Naive B cell (primary cell): ENCODE measurements around the gene KDM3A. TPM values are rescaled to one million over a fixed set of nuclear protein-coding genes. Genes with fewer than 3 reads are reported as not detected.
A peak's percentile ranks its signal among the peaks of the same experiment; 100 is the strongest.
"Not testable (repeated sequence)": the region's sequence is repeated elsewhere in the genome, so short reads cannot be mapped to it uniquely, and the experiment has no call there.

Experiments
- ATAC-seq, 2 donors: fragments of 150-1000 bp; cut with Tn5 transposase; 2 replicates each; pipeline ENCODE4 v1.10.0; 2021; ENCODE audit warnings: low read depth in 2 of 2, mild to moderate bottlenecking in 2 of 2, moderate library complexity in 2 of 2
- DNase-seq: peaks from one replicate; pipeline ENCODE4 v3.0.0; 2022
- H3K27ac Mint-ChIP-seq, 6 donors: one replicate each; pipeline ENCODE4 v1.8.0; 2020 to 2022; ENCODE audit warnings: mild to moderate bottlenecking in 6 of 6, mixed read lengths in 6 of 6, moderate library complexity in 5 of 6, inconsistent platforms in 2 of 6
- H3K27me3 Mint-ChIP-seq, 3 donors: one replicate each; pipeline ENCODE4 v1.8.0; 2021 to 2022; ENCODE audit warnings: mixed read lengths in 3 of 3, mild to moderate bottlenecking in 1 of 3
- H3K36me3 Mint-ChIP-seq, 2 donors: one replicate each; pipeline ENCODE4 v1.8.0; 2020 to 2022; ENCODE audit warnings: mixed read lengths in 2 of 2, inconsistent platforms in 1 of 2, mild to moderate bottlenecking in 1 of 2
- H3K4me1 Mint-ChIP-seq, 3 donors: one replicate each; pipeline ENCODE4 v1.8.0; 2020 to 2022; ENCODE audit warnings: mixed read lengths in 3 of 3, inconsistent platforms in 1 of 3, mild to moderate bottlenecking in 1 of 3, moderate library complexity in 1 of 3
- H3K4me3 Mint-ChIP-seq, 8 donors: one replicate each; pipeline ENCODE4 v1.8.0; 2020 to 2022; ENCODE audit warnings: mild to moderate bottlenecking in 8 of 8, mixed read lengths in 8 of 8, moderate library complexity in 8 of 8, inconsistent platforms in 2 of 8
- H3K9me3 Mint-ChIP-seq, 7 donors: one replicate each; pipeline ENCODE4 v1.8.0; 2020 to 2022; ENCODE audit warnings: mixed read lengths in 7 of 7, mild to moderate bottlenecking in 5 of 7, inconsistent platforms in 2 of 7, moderate library complexity in 1 of 7
- polyA plus RNA-seq, 6 donors: library from polyadenylated mRNA; unstranded; fragments of 300-500 nt; fragmentation: Illumina TruSeq; gene quantifications; one replicate each; pipeline ENCODE4 v1.2.3, GENCODE V29; 2021; ENCODE audit warnings: low read depth in 6 of 6

KDM3A gene
- polyA plus RNA-seq, 6 donors from 2014 or later = 3.6 to 18.7 (median 11.6) TPM

DNA sequence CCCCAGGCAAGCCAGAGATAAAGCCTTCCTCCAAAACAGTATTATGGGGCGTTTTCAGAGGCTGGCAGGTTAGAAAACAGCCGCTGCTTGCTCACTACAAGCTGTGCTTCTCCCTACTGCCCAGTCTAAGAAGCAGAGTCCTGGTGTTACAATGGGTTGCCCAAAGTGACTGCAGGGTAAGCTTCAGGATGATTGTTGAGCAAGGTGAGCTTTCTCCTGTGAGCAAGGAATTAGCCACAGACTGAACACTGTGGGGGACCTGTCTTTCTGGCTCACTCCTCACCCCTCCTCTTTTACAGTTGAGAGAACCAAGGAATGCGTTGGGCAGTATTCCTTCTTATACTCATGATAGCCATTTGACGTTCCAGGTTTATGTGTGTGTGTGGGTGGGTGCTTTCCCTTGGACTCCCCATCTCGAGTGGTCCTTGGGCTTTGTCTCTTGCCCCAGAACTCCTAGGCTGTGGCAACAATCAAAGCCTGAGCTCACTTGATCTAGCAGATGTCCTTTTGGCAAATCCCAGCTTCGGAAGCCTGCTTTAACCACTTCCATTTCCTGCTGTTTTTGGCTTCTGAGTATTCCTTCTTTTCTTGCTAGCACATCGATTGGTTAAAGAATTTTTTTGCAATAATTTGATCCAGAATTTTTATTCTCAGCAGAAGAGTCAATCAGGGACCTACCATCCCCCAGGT, 47.5 kb downstream of the KDM3A start:
- no peaks in the 10 kb centered on the region for H3K27me3 Mint-ChIP-seq
- peak overlapping the region in 4 of 6 donors; percentile 6 to 95 (median 43) for H3K27ac Mint-ChIP-seq
- H3K4me3 Mint-ChIP-seq = peak overlapping the region in 1 of 8 donors; percentile 57
- no peak for DNase-seq
- peaks cover 0 to 16% (median 8%) of the 10 kb centered on the region in 3 donors for H3K4me1 Mint-ChIP-seq
- H3K9me3 Mint-ChIP-seq = no peaks in the 10 kb centered on the region
- no peak for ATAC-seq
- peaks cover 41 to 50% of the 10 kb centered on the region in 2 donors for H3K36me3 Mint-ChIP-seq

DNA sequence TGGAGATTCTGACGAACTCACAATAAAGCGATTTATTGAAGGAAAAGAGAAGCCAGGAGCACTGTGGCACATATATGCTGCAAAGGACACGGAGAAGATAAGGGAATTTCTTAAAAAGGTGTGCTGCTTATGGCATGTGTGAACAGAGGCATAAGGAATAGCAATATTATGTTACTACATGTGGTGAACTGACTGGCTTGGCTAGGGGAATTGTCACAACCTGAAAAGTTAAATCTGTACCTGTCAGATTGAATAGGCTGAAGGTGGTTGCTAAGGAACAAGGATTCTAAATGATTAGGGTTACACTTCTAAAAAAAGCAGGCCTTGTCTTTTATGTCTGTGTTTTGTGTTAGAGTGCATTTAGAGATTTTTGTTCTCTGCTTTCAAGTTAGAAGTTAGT, 48.4 kb downstream of the KDM3A start:
- DNase-seq = no peak
- H3K4me3 Mint-ChIP-seq = no peak overlapping the region
- peaks cover 42 to 48% of the 10 kb centered on the region in 2 donors for H3K36me3 Mint-ChIP-seq
- H3K27ac Mint-ChIP-seq = peak overlapping the region in 3 of 6 donors; percentile 6 to 73 (median 25)
- no peaks in the 10 kb centered on the region for H3K27me3 Mint-ChIP-seq
- ATAC-seq = no peak
- H3K9me3 Mint-ChIP-seq = no peaks in the 10 kb centered on the region
- H3K4me1 Mint-ChIP-seq = peaks cover 0 to 24% (median 15%) of the 10 kb centered on the region in 3 donors

DNA sequence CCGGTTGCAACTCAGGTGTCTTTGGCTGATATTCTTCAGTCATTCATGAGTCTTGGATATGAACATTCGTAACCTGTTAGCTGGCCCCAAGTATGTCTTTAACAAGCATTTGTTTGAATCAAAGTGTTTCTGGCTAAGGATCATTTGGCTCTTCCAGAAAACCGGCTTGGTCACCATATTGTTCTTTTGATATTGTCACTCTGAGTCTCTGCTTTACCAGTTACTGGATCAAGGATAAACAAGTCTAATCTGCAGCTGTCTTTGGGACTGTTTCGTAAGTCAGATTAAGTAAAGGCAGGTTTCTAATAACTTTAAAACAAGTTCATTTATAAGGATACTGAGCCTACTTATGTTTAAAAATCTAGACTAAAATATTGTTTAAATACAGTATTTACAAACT, 49.1 kb downstream of the KDM3A start:
- Mint-ChIP-seq H3K27ac (peak overlapping the region in 2 of 6 donors; percentile 6 to 43), H3K4me3 (no peak overlapping the region), H3K4me1 (peaks cover 0 to 29% (median 23%) of the 10 kb centered on the region in 3 donors), H3K27me3 (no peaks in the 10 kb centered on the region), H3K9me3 (peaks cover 0 to 2% (median 0%) of the 10 kb centered on the region in 7 donors), H3K36me3 (peaks cover 38 to 48% of the 10 kb centered on the region in 2 donors)
- no peak for ATAC-seq
- no peak for DNase-seq

DNA sequence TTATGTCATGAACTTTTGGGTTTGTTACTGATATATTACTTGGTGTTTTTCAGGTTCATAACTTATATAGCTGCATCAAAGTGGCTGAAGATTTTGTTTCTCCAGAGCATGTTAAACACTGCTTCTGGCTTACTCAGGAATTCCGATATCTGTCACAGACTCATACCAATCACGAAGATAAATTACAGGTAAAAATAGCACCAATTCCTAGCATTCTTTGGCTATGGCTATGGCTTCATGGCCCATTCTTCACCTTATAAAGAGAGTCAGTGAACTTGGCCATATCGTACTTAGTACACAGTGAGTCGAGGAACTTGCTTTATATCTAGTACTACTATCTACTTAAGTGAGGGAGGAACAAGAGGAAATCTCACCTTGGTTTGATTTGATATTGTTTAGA, 49.9 kb downstream of the KDM3A start:
- H3K27me3 Mint-ChIP-seq = no peaks in the 10 kb centered on the region
- H3K4me3 Mint-ChIP-seq = no peak overlapping the region
- no peak for ATAC-seq
- H3K4me1 Mint-ChIP-seq = peaks cover 3 to 37% (median 29%) of the 10 kb centered on the region in 3 donors
- H3K36me3 Mint-ChIP-seq = peaks cover 40 to 52% of the 10 kb centered on the region in 2 donors
- H3K9me3 Mint-ChIP-seq = peaks cover 0 to 5% (median 2%) of the 10 kb centered on the region in 7 donors
- DNase-seq = no peak
- H3K27ac Mint-ChIP-seq = peak overlapping the region in 2 of 6 donors; percentile 9 to 34

DNA sequence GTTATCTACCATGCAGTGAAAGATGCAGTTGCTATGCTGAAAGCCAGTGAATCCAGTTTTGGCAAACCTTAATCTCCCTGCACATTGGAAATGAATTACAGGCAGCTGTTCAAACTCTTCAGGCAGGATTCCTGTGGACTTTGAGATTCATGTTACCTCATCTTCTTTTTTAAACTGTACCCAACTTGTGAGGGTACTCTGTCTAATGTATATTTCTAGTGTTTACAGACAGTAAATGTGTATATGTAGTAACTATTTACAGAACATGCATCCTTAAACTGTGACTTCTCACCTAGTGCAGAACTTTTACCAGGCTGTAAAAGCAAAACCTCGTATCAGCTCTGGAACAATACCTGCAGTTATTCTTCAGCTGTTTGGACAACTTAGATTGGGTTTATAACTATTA, 50.9 kb downstream of the KDM3A start:
- H3K9me3 Mint-ChIP-seq = peaks cover 0 to 5% (median 2%) of the 10 kb centered on the region in 7 donors
- ATAC-seq (no peak), DNase-seq (no peak)
- peak overlapping the region in 2 of 6 donors; percentile 9 to 66 for H3K27ac Mint-ChIP-seq
- H3K4me1 Mint-ChIP-seq = peaks cover 10 to 43% (median 39%) of the 10 kb centered on the region in 3 donors
- H3K27me3 Mint-ChIP-seq = no peaks in the 10 kb centered on the region
- no peak overlapping the region for H3K4me3 Mint-ChIP-seq
- peaks cover 45 to 54% of the 10 kb centered on the region in 2 donors for H3K36me3 Mint-ChIP-seq

DNA sequence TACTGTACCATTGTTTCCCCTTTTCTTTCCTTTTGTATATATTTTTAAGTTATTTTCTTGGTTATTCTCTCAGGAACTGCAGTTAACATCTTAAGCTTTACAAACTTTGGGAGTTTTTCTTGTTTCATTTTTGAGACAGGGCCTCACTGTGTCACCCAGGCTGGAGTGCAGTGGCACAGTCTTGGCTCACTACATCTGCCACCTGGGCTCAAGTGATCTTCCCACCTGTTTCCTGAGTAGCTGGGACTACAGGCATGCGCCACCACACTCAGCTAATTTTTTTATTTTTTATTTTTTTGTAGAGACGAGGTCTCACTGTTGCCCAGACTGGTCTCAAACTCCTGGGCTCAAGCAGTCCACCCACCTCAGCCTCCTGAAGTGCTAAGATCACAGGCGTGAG, 55.2 kb downstream of the KDM3A start:
- Mint-ChIP-seq H3K4me1 (peaks cover 26 to 69% (median 67%) of the 10 kb centered on the region in 3 donors), H3K9me3 (peaks cover 0 to 34% (median 30%) of the 10 kb centered on the region in 7 donors), H3K4me3 (peak overlapping the region in 4 of 8 donors; percentile 4 to 61 (median 36)), H3K36me3 (peaks cover 59 to 74% of the 10 kb centered on the region in 2 donors), H3K27ac (peak overlapping the region in 4 of 6 donors; percentile 7 to 87 (median 44))
- peak; percentile 32 for DNase-seq
- H3K27me3 Mint-ChIP-seq = not testable (repeated sequence)
- ATAC-seq = peak; percentile 48 to 67

DNA sequence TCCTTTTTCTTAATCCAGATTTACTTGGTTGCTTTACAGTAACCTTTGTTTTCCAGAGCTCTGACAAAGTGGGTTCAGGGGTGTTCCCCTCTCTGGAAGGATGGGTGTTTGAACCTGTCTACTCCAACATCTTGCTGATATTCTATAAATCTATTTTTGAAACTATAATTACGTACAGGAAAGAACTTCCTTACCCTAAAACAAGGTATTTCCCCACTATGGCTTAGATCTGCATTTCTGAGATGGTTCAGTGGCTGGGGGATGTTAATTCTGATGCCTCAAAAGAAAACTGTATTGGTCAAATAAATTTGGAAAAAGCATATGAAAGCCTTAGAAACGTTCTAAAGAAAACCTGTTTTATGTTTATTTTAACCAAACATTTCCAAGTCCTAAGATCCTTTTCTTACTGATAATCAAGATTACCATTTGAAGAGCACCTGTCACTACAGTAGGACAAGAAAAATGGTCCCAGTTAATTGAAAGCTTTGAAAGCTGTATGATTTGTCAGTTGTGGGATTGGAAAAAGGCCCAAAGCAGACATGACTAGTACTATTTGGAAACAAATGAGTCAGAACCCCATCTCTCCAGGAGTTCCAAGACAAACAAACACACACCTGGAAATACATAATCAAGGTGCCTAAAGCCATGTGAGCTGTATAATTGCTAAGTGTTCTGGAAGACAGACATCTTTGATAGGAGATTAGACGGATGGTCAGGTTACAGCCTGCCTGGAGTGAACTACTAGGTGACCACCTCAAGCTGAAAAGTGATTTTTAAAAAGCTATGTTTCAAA, 57.5 kb downstream of the KDM3A start:
- Mint-ChIP-seq H3K9me3 (peaks cover 0 to 51% (median 36%) of the 10 kb centered on the region in 7 donors), H3K27me3 (no peaks in the 10 kb centered on the region), H3K4me3 (peak overlapping the region in 4 of 8 donors; percentile 9 to 15 (median 12)), H3K36me3 (peaks cover 82 to 86% of the 10 kb centered on the region in 2 donors), H3K4me1 (peaks cover 26 to 63% (median 56%) of the 10 kb centered on the region in 3 donors), H3K27ac (peak overlapping the region; percentile 53 to 87 (median 68))
- DNase-seq (peak; percentile 50), ATAC-seq (peak; percentile 78 to 87)

DNA sequence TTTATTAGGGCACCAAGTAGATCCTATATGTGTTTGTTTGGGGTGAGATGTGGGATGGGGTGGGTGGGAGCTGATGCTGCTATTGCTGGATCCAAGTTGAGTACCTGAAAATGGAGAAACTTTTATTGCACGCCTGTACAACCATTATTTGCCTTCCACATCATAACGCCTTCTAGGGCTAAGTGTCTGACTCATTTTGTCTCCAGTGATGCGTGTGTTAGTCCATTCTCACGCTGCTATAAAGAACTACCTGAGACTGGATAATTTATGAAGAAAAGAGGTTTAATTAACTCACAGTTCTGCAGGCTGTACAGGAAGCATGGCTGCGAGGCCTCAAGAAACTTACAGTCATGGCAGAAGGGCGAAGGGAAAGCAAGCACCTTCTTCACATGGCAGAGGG, 58.2 kb downstream of the KDM3A start:
- no peaks in the 10 kb centered on the region for H3K27me3 Mint-ChIP-seq
- ATAC-seq = no peak
- peaks cover 0 to 51% (median 36%) of the 10 kb centered on the region in 7 donors for H3K9me3 Mint-ChIP-seq
- no peak for DNase-seq
- H3K4me3 Mint-ChIP-seq = peak overlapping the region in 1 of 8 donors; percentile 8
- H3K27ac Mint-ChIP-seq = peak overlapping the region in 3 of 6 donors; percentile 34 to 66 (median 39)
- peaks cover 26 to 58% (median 50%) of the 10 kb centered on the region in 3 donors for H3K4me1 Mint-ChIP-seq
- H3K36me3 Mint-ChIP-seq = peaks cover 80 to 84% of the 10 kb centered on the region in 2 donors

DNA sequence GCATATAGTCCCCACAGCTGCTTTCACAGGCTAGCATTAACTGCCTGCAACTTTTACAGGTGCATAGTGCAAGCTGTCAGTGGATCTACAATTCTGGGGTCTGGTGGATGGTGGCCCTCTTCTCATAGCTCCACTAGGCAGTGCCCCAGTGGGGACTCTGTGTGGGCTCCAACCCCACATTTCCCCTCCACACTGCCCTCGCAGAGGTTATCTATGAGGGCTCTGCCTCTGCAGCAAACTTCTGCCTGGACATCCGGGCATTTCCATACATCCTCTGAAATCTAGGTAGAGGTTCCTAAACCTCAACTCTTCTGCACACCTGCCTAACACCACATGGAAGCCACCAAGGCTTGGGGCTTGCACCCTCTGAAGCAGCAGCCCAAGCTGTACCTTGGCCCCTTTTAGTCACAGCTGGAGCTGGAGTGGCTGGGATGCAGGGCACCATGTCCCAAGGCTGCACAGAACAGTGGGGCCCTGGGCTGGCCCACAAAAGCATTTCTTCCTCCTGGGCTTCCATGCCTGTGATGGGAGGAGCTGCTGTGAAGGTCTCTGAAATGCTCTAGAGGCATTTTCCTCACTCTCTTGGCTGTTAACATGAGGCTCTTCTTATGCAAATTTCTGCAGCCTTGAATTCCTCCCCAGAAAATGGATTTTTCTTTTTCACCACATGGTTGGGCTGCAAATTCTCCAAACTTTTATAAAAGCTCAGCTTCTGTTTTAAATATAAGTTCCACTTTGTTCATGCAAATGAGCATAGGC, 59.3 kb downstream of the KDM3A start:
- Mint-ChIP-seq H3K36me3 (peaks cover 79% of the 10 kb centered on the region in 2 donors), H3K27ac (peak overlapping the region in 2 of 6 donors; percentile 34 to 42), H3K4me1 (peaks cover 26 to 46% (median 41%) of the 10 kb centered on the region in 3 donors), H3K9me3 (peaks cover 0 to 47% (median 35%) of the 10 kb centered on the region in 7 donors), H3K4me3 (peak overlapping the region in 1 of 8 donors; percentile 47), H3K27me3 (no peaks in the 10 kb centered on the region)
- DNase-seq (no peak), ATAC-seq (no peak)

DNA sequence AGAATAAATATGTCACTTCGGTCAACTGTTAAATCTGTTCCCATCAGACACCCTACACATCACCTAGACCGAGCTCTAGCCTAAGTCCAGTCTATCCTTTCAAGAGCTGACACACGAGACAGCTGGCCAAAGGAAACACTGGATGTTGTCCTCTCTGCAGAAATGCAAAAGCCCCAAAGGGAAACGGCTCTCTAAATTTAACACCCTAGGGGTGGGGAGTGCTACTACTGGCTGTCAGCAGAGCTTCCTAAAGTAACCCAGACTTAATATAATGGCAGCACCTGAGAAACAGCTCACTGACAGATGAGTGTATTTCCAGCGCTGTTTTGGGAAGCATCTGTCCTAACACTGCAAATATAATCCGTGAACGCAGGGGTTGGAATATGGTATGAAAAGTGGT, 66.4 kb downstream of the KDM3A start:
- Mint-ChIP-seq H3K4me1 (peaks cover 0 to 5% (median 2%) of the 10 kb centered on the region in 3 donors), H3K36me3 (peaks cover 46 to 57% of the 10 kb centered on the region in 2 donors), H3K9me3 (peaks cover 0 to 10% (median 0%) of the 10 kb centered on the region in 7 donors), H3K27ac (peak overlapping the region in 3 of 6 donors; percentile 20 to 72 (median 56)), H3K27me3 (no peaks in the 10 kb centered on the region), H3K4me3 (no peak overlapping the region)
- no peak for ATAC-seq
- DNase-seq = no peak

DNA sequence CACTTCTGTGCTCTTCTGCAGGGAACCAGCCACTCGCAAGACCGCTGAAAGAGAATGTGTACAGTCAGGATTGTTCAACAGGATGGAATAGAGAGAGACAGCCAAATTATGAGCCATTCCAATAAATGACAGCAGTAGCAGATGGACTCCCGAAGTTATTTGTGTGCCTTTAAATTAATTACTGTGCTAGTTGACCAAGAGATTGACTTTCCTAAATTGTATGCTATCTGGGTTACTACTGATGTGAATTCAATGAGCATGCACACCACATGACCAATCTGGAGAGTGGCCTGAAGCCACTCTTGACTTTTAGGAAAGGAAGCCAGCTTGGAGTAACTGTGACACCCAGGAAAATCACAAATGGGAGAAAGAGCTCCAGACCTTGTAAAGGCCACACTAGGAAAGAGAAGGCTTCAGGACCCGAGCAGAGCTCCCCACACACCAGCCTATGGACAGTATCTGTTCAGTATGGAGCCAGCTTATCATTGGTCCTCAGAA, 69.3 kb downstream of the KDM3A start:
- Mint-ChIP-seq H3K27ac (peak overlapping the region in 2 of 6 donors; percentile 22 to 41), H3K9me3 (no peaks in the 10 kb centered on the region), H3K36me3 (peaks cover 22 to 42% of the 10 kb centered on the region in 2 donors), H3K4me3 (no peak overlapping the region), H3K4me1 (peaks cover 0 to 5% (median 0%) of the 10 kb centered on the region in 3 donors), H3K27me3 (no peaks in the 10 kb centered on the region)
- DNase-seq (no peak), ATAC-seq (no peak)

DNA sequence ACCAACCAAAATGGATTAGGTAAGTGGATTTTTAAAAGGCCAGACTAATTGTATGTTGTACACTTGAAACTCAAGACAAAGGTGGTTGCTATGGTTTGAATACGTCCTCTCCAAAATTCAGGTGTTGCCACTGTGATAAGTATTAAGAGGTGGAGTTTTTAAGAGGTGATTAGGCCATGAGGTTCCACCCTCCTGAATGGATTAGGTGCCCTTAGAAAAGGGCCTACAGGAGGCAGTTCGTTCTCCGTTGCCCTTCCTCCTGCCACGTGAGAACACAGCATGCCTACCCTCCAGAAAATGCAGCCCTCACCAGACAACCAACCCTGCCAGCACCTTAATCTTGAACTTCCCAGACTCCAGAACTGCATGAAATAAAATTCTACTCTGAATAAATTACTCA, 70.9 kb downstream of the KDM3A start:
- no peak for DNase-seq
- H3K9me3 Mint-ChIP-seq = no peaks in the 10 kb centered on the region
- H3K36me3 Mint-ChIP-seq = peaks cover 31 to 37% of the 10 kb centered on the region in 2 donors
- H3K4me1 Mint-ChIP-seq = peaks cover 0 to 10% (median 0%) of the 10 kb centered on the region in 3 donors
- no peak overlapping the region for H3K4me3 Mint-ChIP-seq
- no peaks in the 10 kb centered on the region for H3K27me3 Mint-ChIP-seq
- ATAC-seq = no peak
- no peak overlapping the region for H3K27ac Mint-ChIP-seq
